HepG2 (cell line): ENCODE data around the gene TIFAB. TPM values are rescaled to one million over a fixed set of nuclear protein-coding genes. Genes with fewer than 3 reads are reported as not detected.

ENCODE experiments used
- DZIP1 ChIP-seq: sonication (generic); formaldehyde crosslinking; IDR thresholded peaks from 2 replicates; pipeline ENCODE4 v1.5.0; 2020; ENCODE audit warnings: mild to moderate bottlenecking, missing genetic modification reagents
- GRHL1 ChIP-seq: sonication (generic); formaldehyde crosslinking; conservative IDR thresholded peaks from 2 replicates; pipeline ENCODE4 v1.8.0; 2022; ENCODE audit warnings: missing genetic modification reagents
- HMGXB4 ChIP-seq, 2 experiments: sonication (generic) in 1 of 2; formaldehyde crosslinking in 1 of 2; IDR thresholded peaks; 2 replicates each; pipeline versions ENCODE4 v1.4.0 to v1.6.1; 2018 to 2020; ENCODE audit warnings: missing genetic modification reagents in 2 of 2, borderline replicate concordance in 1 of 2, low read depth in 1 of 2, mild to moderate bottlenecking in 1 of 2, missing biosample characterization in 1 of 2
- HNF4G ChIP-seq, 2 experiments: sonication (generic) in 1 of 2; formaldehyde crosslinking in 1 of 2; IDR thresholded peaks; 2 replicates each; pipeline versions ENCODE4 v1.4.0 to v1.6.1; 2011 to 2020; ENCODE audit warnings: borderline replicate concordance in 2 of 2, low read depth in 2 of 2, mild to moderate bottlenecking in 2 of 2, low read length in 1 of 2, missing genetic modification reagents in 1 of 2, moderate library complexity in 1 of 2
- HNRNPLL ChIP-seq: fragments of 200-400 bp; formaldehyde crosslinking; IDR thresholded peaks from 2 replicates; pipeline ENCODE4 v1.6.1; 2017; ENCODE audit warnings: mild to moderate bottlenecking, low read depth, low read length; ENCODE audit not compliant: poor library complexity, severe bottlenecking
- MIXL1 ChIP-seq: IDR thresholded peaks from 2 replicates; pipeline ENCODE4 v1.6.1; 2016
- ONECUT2 ChIP-seq: sonication (generic); formaldehyde crosslinking; IDR thresholded peaks from 2 replicates; pipeline ENCODE4 v1.4.0; 2020; ENCODE audit warnings: missing genetic modification reagents
- PHF21A ChIP-seq: sonication (generic); formaldehyde crosslinking; IDR thresholded peaks from 2 replicates; pipeline ENCODE4 v1.5.0; 2020; ENCODE audit warnings: mild to moderate bottlenecking, missing genetic modification reagents
- RFXAP ChIP-seq: sonication (generic); formaldehyde crosslinking; IDR thresholded peaks from 2 replicates; pipeline ENCODE4 v1.4.0; 2020; ENCODE audit warnings: missing genetic modification reagents, borderline replicate concordance
- TCF7 ChIP-seq: sonication (generic); IDR thresholded peaks from 2 replicates; pipeline ENCODE4 v1.6.1; 2016; ENCODE audit warnings: antibody characterized with exemption, low read depth
- ZBTB7A ChIP-seq: sonication (generic); formaldehyde crosslinking; IDR thresholded peaks from 2 replicates; pipeline ENCODE4 v1.8.0; 2022; ENCODE audit warnings: mild to moderate bottlenecking, missing genetic modification reagents
- ZFP62 ChIP-seq: sonication (generic); formaldehyde crosslinking; IDR thresholded peaks from 2 replicates; pipeline ENCODE4 v1.4.0; 2020; ENCODE audit warnings: missing genetic modification reagents
- ZKSCAN5 ChIP-seq: sonication (generic); formaldehyde crosslinking; IDR thresholded peaks from 2 replicates; pipeline ENCODE4 v1.5.1; 2020; ENCODE audit warnings: mild to moderate bottlenecking, missing genetic modification reagents
- ZNF224 ChIP-seq: sonication (generic); formaldehyde crosslinking; IDR thresholded peaks from 2 replicates; pipeline ENCODE4 v1.5.0; 2020; ENCODE audit warnings: mild to moderate bottlenecking, missing genetic modification reagents
- ZNF263 ChIP-seq: sonication (generic); formaldehyde crosslinking; IDR thresholded peaks from 2 replicates; pipeline ENCODE4 v1.4.0; 2020; ENCODE audit warnings: missing genetic modification reagents
- ZNF580 ChIP-seq: IDR thresholded peaks from 2 replicates; pipeline ENCODE4 v1.6.1; 2016; ENCODE audit warnings: low read depth, borderline replicate concordance
- ZNF597 ChIP-seq: sonication (generic); formaldehyde crosslinking; IDR thresholded peaks from 2 replicates; pipeline ENCODE4 v1.5.0; 2020; ENCODE audit warnings: missing genetic modification reagents
- ZNF614 ChIP-seq: IDR thresholded peaks from 2 replicates; pipeline ENCODE4 v1.6.1; 2018; ENCODE audit warnings: missing biosample characterization, missing genetic modification reagents, inconsistent platforms, borderline replicate concordance
- ZNF747 ChIP-seq: sonication (generic); formaldehyde crosslinking; IDR thresholded peaks from 2 replicates; pipeline ENCODE4 v1.8.1; 2023; ENCODE audit warnings: missing genetic modification reagents, mild to moderate bottlenecking, borderline replicate concordance
- ZNF841 ChIP-seq: sonication (generic); formaldehyde crosslinking; IDR thresholded peaks from 2 replicates; pipeline ENCODE4 v1.8.1; 2023; ENCODE audit warnings: missing genetic modification reagents, borderline replicate concordance
- polyA plus RNA-seq, 8 experiments: library from polyadenylated mRNA; depleted of rRNA in 3 of 8; stranded (reverse) in 7 of 8; unstranded in 1 of 8; fragments of >200 nt; fragmentation: Illumina TruSeq in 4 of 8; extraction: Trizol in 4 of 8; gene quantifications; 2 replicates each; pipeline versions ENCODE4 v1.2.1 to v1.2.3, GENCODE V29; 2011 to 2016; ENCODE audit warnings: low read depth in 4 of 8, missing spikeins in 1 of 8, mixed read lengths in 1 of 8; ENCODE audit not compliant: insufficient read depth in 1 of 8
- total RNA-seq, 5 experiments: library from RNA; depleted of rRNA; stranded (reverse); fragments of >200 nt; fragmentation: Illumina TruSeq; extraction: Trizol; gene quantifications; 2 replicates each; pipeline ENCODE4 v1.2.3, GENCODE V29; 2016; ENCODE audit warnings: low read depth in 1 of 5

TIFAB gene
- total and polyA plus RNA-seq, 2 of the 13 experiments (the other 11 are each of a cell fraction or from before 2014, with no cell fraction given), result not detected

- no peak for TF ChIP-seq DZIP1
- TF ChIP-seq ZBTB7A (CRISPR knock-in tag), result no peak
- no peak for TF ChIP-seq ZNF224 (CRISPR knock-in tag)
- no peak for TF ChIP-seq ZNF841 (CRISPR knock-in tag)
- peak; percentile 81 for TF ChIP-seq TCF7
- TF ChIP-seq ZFP62 (CRISPR knock-in tag), result no peak
- TF ChIP-seq ZNF263, result peak; percentile 74
- TF ChIP-seq GRHL1 (CRISPR knock-in tag), result no peak
- TF ChIP-seq PHF21A, result no peak
- no peak for TF ChIP-seq HMGXB4 (CRISPR knock-in tag; IDR thresholded peaks at IDR 0.05; ENCODE audit: borderline replicate concordance in 1 of 2, low read depth in 1 of 2)
- no peak for TF ChIP-seq MIXL1
- no peak for TF ChIP-seq ZNF747 (CRISPR knock-in tag)
- no peak for TF ChIP-seq RFXAP (CRISPR knock-in tag)
- TF ChIP-seq ONECUT2 (CRISPR knock-in tag), result no peak
- no peak for TF ChIP-seq ZNF597 (CRISPR knock-in tag)
- no peak for TF ChIP-seq ZNF614 (CRISPR knock-in tag)
- TF ChIP-seq ZNF580 (CRISPR knock-in tag), result no peak
- no peak; the same call in 1 of the 2 replicates for TF ChIP-seq HNF4G (IDR thresholded peaks at IDR 0.05; ENCODE audit: borderline replicate concordance, low read depth, low read length)
- no peak for TF ChIP-seq HNF4G (CRISPR knock-in tag; IDR thresholded peaks at IDR 0.05; ENCODE audit: borderline replicate concordance, low read depth)
- no peak for TF ChIP-seq ZKSCAN5 (CRISPR knock-in tag)
- TF ChIP-seq HNRNPLL, result peak; percentile 65
Measured at GRCh38 chr5:135488727-135489465, 36.7 kb upstream of the TIFAB start (continued).
